Breast epithelium (tissue), 4 donors: ENCODE data around the gene ZNF544. TPM values are rescaled to one million over a fixed set of nuclear protein-coding genes. Genes with fewer than 3 reads are reported as not detected.

ENCODE experiments used
- DNase-seq, 2 donors: peaks; one replicate each; pipeline ENCODE4 v3.0.0-alpha.2; 2019; ENCODE audit warnings: low spot score in 2 of 2
- H3K27ac ChIP-seq, 2 donors: fragments of 200-600 bp; sonication (generic) in 1 of 2; one replicate each; pipeline ENCODE4 v1.5.1; 2016 to 2019; ENCODE audit warnings: mild to moderate bottlenecking in 1 of 2
- H3K27me3 ChIP-seq, 2 donors: fragments of 200-600 bp; sonication (generic) in 1 of 2; one replicate each; pipeline versions ENCODE4 v1.5.1 to v1.6.0; 2017 to 2019; ENCODE audit warnings: control low read depth in 1 of 2, mild to moderate bottlenecking in 1 of 2
- H3K36me3 ChIP-seq: fragments of 200-600 bp; one replicate; pipeline ENCODE4 v1.5.1; 2019
- H3K4me1 ChIP-seq, 2 donors: fragments of 200-600 bp; sonication (generic); one replicate each; pipeline ENCODE4 v1.5.1; 2016 to 2019; ENCODE audit warnings: control low read depth in 1 of 2
- H3K4me3 ChIP-seq, 3 donors: fragments of 200-600 bp; sonication (generic); 1 replicate in 2 of 3; 2 replicates in 1 of 3; pipeline ENCODE4 v1.5.1; 2016 to 2019; ENCODE audit warnings: mild to moderate bottlenecking in 3 of 3, moderate library complexity in 2 of 3
- H3K9me3 ChIP-seq, 2 donors: fragments of 200-600 bp; sonication (generic) in 1 of 2; one replicate each; pipeline ENCODE4 v1.5.1; 2016 to 2019; ENCODE audit warnings: control low read depth in 1 of 2
- POLR2A ChIP-seq: fragments of 450-650 bp; IDR thresholded peaks from one replicate; pipeline ENCODE4 v1.6.1; 2016; ENCODE audit warnings: antibody characterized with exemption, mild to moderate bottlenecking, moderate library complexity
- POLR2AphosphoS5 ChIP-seq, 3 donors: sonication (generic); formaldehyde crosslinking; IDR thresholded peaks; one replicate each; pipeline ENCODE4 v1.6.1; 2017; ENCODE audit warnings: antibody characterized with exemption in 3 of 3
- intact Hi-C: fragments of 100-400 bp; cut with DNase I; formaldehyde crosslinking; loops from one replicate; pipeline ENCODE4 v1.15.1; 2023; ENCODE audit warnings: low total_unique reads
- total RNA-seq, 3 donors: library from RNA; depleted of rRNA; stranded (reverse); fragments of >200 nt; gene quantifications; one replicate each; pipeline ENCODE4 v1.1.0, GENCODE V29; 2016
- TF ChIP-seq, protein P1 (sequence below), 3 donors: fragments of 450-650 bp; IDR thresholded peaks; one replicate each; pipeline ENCODE4 v1.5.1; 2016 to 2017; ENCODE audit warnings: antibody characterized with exemption in 3 of 3, mild to moderate bottlenecking in 3 of 3, moderate library complexity in 3 of 3

Gene ZNF544
- total RNA-seq, 3 donors from 2014 or later: 10.1 to 70.2 (median 36.1) TPM

GRCh38 chr19:58212336-58213074, 16.2 kb upstream of the ZNF544 start:
- H3K36me3 ChIP-seq: peaks cover 62% of the 10 kb centered on the region

GRCh38 chr19:58213075-58213369, 15.7 kb upstream of the ZNF544 start:
- H3K9me3 ChIP-seq: peaks cover 99 to 100% of the 10 kb centered on the region in 2 donors

More at GRCh38 chr19:58212336-58213074, 16.2 kb upstream of the ZNF544 start:
- intact Hi-C loops: no loop called here
- Histone ChIP-seq H3K27ac (no peak overlapping the region), H3K4me1 (no peaks in the 10 kb centered on the region), H3K4me3 (no peak overlapping the region), H3K27me3 (no peaks in the 10 kb centered on the region), H3K9me3 (peaks cover 99 to 100% of the 10 kb centered on the region in 2 donors)
- TF ChIP-seq POLR2AphosphoS5 (IDR thresholded peaks at IDR 0.05): no peak
- no peak for TF ChIP-seq POLR2A
- TF ChIP-seq, protein P1, sequence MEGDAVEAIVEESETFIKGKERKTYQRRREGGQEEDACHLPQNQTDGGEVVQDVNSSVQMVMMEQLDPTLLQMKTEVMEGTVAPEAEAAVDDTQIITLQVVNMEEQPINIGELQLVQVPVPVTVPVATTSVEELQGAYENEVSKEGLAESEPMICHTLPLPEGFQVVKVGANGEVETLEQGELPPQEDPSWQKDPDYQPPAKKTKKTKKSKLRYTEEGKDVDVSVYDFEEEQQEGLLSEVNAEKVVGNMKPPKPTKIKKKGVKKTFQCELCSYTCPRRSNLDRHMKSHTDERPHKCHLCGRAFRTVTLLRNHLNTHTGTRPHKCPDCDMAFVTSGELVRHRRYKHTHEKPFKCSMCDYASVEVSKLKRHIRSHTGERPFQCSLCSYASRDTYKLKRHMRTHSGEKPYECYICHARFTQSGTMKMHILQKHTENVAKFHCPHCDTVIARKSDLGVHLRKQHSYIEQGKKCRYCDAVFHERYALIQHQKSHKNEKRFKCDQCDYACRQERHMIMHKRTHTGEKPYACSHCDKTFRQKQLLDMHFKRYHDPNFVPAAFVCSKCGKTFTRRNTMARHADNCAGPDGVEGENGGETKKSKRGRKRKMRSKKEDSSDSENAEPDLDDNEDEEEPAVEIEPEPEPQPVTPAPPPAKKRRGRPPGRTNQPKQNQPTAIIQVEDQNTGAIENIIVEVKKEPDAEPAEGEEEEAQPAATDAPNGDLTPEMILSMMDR (IDR thresholded peaks at IDR 0.05): no peak
- no peak for DNase-seq

GRCh38 chr19:58217069-58217481, 11.6 kb upstream of the ZNF544 start:
- Histone ChIP-seq H3K4me3 (no peak overlapping the region), H3K27me3 (no peaks in the 10 kb centered on the region), H3K27ac (no peak overlapping the region), H3K9me3 (peaks cover 90 to 94% of the 10 kb centered on the region in 2 donors), H3K36me3 (peaks cover 17% of the 10 kb centered on the region), H3K4me1 (no peaks in the 10 kb centered on the region)
- intact Hi-C loops: no loop called here
- TF ChIP-seq, protein P1 (IDR thresholded peaks at IDR 0.05): no peak
- no peak for DNase-seq

More at GRCh38 chr19:58213075-58213369, 15.7 kb upstream of the ZNF544 start:
- Histone ChIP-seq H3K4me1 (no peaks in the 10 kb centered on the region), H3K27ac (no peak overlapping the region), H3K4me3 (no peak overlapping the region), H3K36me3 (peaks cover 57% of the 10 kb centered on the region), H3K27me3 (no peaks in the 10 kb centered on the region)
- intact Hi-C loops: no loop called here
- DNase-seq: no peak
- no peak for TF ChIP-seq POLR2AphosphoS5 (IDR thresholded peaks at IDR 0.05)
- no peak for TF ChIP-seq POLR2A
- TF ChIP-seq, protein P1 (IDR thresholded peaks at IDR 0.05): no peak

DNA sequence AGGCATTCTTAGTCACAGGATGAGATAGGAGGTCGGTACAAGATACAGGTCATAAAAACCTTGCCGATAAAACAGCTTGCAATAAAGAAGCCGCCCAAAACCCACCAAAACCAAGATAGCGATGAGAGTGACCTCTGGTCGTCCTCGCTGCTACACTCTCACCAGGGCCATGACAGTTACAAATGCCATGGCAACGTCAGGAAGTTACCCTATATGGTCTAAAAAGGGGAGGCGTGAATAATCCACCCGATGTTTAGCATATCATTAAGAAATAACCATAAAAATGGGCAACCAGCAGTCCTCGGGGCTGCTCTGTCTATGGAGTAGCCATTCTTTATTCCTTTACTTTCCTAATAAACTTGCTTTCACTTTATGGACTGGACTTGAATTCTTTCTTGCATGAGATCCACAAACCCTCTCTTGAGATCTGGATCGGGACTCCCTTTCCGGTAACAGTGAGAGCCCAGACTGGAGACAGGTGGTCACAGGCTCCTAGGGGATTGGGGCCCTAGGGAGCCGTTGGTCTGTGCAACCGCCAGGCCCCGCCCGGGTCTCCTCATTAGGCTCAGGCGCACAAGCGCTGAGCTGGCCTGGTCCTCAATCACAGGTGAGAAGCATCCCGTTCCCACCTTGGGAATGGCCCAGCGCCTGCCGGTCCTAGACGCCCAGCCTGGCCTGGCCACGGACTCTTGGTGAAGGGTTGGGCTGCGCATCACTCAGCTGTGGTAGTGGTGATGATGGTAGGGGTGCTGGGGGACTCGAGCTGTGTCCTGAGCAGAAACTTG, 10.9 kb upstream of the ZNF544 start:
- Histone ChIP-seq H3K27me3 (no peaks in the 10 kb centered on the region), H3K9me3 (peaks cover 90 to 92% of the 10 kb centered on the region in 2 donors), H3K4me3 (no peak overlapping the region), H3K4me1 (no peaks in the 10 kb centered on the region), H3K27ac (no peak overlapping the region), H3K36me3 (peaks cover 9% of the 10 kb centered on the region)
- intact Hi-C loops: no loop called here
- DNase-seq: no peak
- TF ChIP-seq, protein P1 (IDR thresholded peaks at IDR 0.05): no peak
- TF ChIP-seq POLR2AphosphoS5 (IDR thresholded peaks at IDR 0.05): no peak
- no peak for TF ChIP-seq POLR2A

- intact Hi-C loops: no loop called here
- TF ChIP-seq, protein P1 (IDR thresholded peaks at IDR 0.05): no peak
- TF ChIP-seq POLR2A (no peak), POLR2AphosphoS5 (IDR thresholded peaks at IDR 0.05) (no peak)
- no peak for DNase-seq
- H3K36me3 ChIP-seq: no peaks in the 10 kb centered on the region
- H3K9me3 ChIP-seq: peaks cover 86 to 90% of the 10 kb centered on the region in 2 donors
- H3K27me3 ChIP-seq: no peaks in the 10 kb centered on the region
- no peak overlapping the region for H3K27ac ChIP-seq
- H3K4me1 ChIP-seq: no peaks in the 10 kb centered on the region
- H3K4me3 ChIP-seq: no peak overlapping the region
Measured at GRCh38 chr19:58218899-58219298, 9.8 kb upstream of the ZNF544 start.
